Gastrocnemius medialis (tissue), 4 donors: ENCODE measurements around the gene TMEM101. TPM values are rescaled to one million over a fixed set of nuclear protein-coding genes. Genes with fewer than 3 reads are reported as not detected.

Experiments
- ATAC-seq, 2 donors: fragments of 150-250 bp; one replicate each; pipeline ENCODE4 v1.9.1; 2016
- DNase-seq, 2 donors: peaks; one replicate each; pipeline ENCODE4 v3.0.0-alpha.2; 2019
- H3K27ac ChIP-seq, 4 donors: fragments of 200-600 bp; sonication (generic); 1 replicate in 1 of 4; 2 replicates in 3 of 4; pipeline ENCODE4 v1.5.1; 2016 to 2018; ENCODE audit warnings: mild to moderate bottlenecking in 2 of 4, moderate library complexity in 1 of 4
- H3K27me3 ChIP-seq, 3 donors: fragments of 200-600 bp; sonication (generic) in 2 of 3; 1 replicate in 1 of 3; 2 replicates in 2 of 3; pipeline versions ENCODE4 v1.5.1 to v1.6.0; 2016 to 2019; ENCODE audit warnings: mild to moderate bottlenecking in 1 of 3, moderate library complexity in 1 of 3
- H3K36me3 ChIP-seq, 2 donors: fragments of 200-600 bp; sonication (generic) in 1 of 2; one replicate each; pipeline ENCODE4 v1.5.1; 2017 to 2018
- H3K4me1 ChIP-seq, 2 donors: fragments of 200-600 bp; sonication (generic) in 1 of 2; one replicate each; pipeline ENCODE4 v1.5.1; 2016 to 2017; ENCODE audit warnings: mild to moderate bottlenecking in 2 of 2
- H3K4me3 ChIP-seq, 4 donors: fragments of 200-600 bp; sonication (generic) in 3 of 4; 1 replicate in 1 of 4; 2 replicates in 3 of 4; pipeline ENCODE4 v1.5.1; 2016 to 2019; ENCODE audit warnings: mild to moderate bottlenecking in 2 of 4
- H3K9me3 ChIP-seq, 3 donors: fragments of 200-600 bp; sonication (generic) in 2 of 3; 1 replicate in 1 of 3; 2 replicates in 2 of 3; pipeline ENCODE4 v1.5.1; 2016 to 2019
- POLR2A ChIP-seq, 2 donors: fragments of 450-650 bp; IDR thresholded peaks; one replicate each; pipeline ENCODE4 v1.6.1; 2017; ENCODE audit warnings: antibody characterized with exemption in 2 of 2, mild to moderate bottlenecking in 2 of 2, moderate library complexity in 2 of 2
- in situ Hi-C, 4 donors: fragments of 200-750 bp; cut with MboI; loops; one replicate each; pipeline versions ENCODE4 v1.15.0 to v1.8.0; 2017; ENCODE audit warnings: low sequenced_read_pairs in 4 of 4
- intact Hi-C: fragments of 100-400 bp; cut with DNase I; formaldehyde crosslinking; loops from one replicate; pipeline ENCODE4 v1.15.1; 2023; ENCODE audit warnings: low total_unique reads
- total RNA-seq, 4 donors: library from RNA; depleted of rRNA; stranded (reverse); fragments of >200 nt; gene quantifications; one replicate each; pipeline versions ENCODE4 v1.1.0 to v1.2.3, GENCODE V29; 2016
- TF ChIP-seq, protein P1 (sequence below), 5 experiments: fragments of 450-650 bp in 3 of 5; fragments of 200-600 bp in 2 of 5; sonication (generic) in 2 of 5; IDR thresholded peaks in 4 of 5; conservative IDR thresholded peaks in 1 of 5; 1 replicate in 4 of 5; 2 replicates in 1 of 5; pipeline ENCODE4 v1.5.1; 2016 to 2019; ENCODE audit warnings: antibody characterized with exemption in 5 of 5, mild to moderate bottlenecking in 3 of 5, moderate library complexity in 3 of 5

The TMEM101 gene
- total RNA-seq, 4 donors from 2014 or later: 28.8 to 38.3 (median 36.4) TPM

DNA sequence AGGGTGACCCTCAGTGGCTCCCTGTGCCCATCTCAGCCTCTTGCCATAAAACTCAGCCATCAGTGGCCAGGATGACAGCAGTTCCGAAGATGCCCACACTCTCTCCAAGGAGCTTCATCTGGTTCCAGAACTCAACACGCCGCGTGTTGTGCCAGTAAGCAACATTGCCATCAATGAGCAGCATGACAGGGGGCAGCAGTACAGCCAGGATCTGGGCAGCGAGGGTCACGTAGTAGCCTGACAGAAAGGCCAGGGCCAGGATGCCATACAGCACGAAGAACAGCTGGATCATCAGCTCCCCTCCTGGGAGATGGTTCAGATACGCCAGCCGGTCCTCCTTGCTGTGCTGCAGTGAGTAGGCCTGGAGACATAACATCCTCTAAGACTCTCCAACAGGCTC, 2.9 kb downstream of the TMEM101 start:
- in situ Hi-C loops: no loop called here
- intact Hi-C loops: no loop called here
- Histone ChIP-seq H3K36me3 (peaks cover 0 to 4% of the 10 kb centered on the region in 2 donors), H3K4me3 (no peak overlapping the region), H3K9me3 (no peaks in the 10 kb centered on the region), H3K27ac (no peak overlapping the region), H3K27me3 (peaks cover 0 to 9% (median 8%) of the 10 kb centered on the region in 3 donors), H3K4me1 (peaks cover 17 to 20% of the 10 kb centered on the region in 2 donors)
- DNase-seq: no peak
- TF ChIP-seq, protein P1, sequence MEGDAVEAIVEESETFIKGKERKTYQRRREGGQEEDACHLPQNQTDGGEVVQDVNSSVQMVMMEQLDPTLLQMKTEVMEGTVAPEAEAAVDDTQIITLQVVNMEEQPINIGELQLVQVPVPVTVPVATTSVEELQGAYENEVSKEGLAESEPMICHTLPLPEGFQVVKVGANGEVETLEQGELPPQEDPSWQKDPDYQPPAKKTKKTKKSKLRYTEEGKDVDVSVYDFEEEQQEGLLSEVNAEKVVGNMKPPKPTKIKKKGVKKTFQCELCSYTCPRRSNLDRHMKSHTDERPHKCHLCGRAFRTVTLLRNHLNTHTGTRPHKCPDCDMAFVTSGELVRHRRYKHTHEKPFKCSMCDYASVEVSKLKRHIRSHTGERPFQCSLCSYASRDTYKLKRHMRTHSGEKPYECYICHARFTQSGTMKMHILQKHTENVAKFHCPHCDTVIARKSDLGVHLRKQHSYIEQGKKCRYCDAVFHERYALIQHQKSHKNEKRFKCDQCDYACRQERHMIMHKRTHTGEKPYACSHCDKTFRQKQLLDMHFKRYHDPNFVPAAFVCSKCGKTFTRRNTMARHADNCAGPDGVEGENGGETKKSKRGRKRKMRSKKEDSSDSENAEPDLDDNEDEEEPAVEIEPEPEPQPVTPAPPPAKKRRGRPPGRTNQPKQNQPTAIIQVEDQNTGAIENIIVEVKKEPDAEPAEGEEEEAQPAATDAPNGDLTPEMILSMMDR (IDR thresholded peaks at IDR 0.05 in 4 of 5, conservative IDR thresholded peaks at IDR 0.05 in 1 of 5): no peak
- no peak for TF ChIP-seq POLR2A (IDR thresholded peaks at IDR 0.05)
- ATAC-seq: no peak

DNA sequence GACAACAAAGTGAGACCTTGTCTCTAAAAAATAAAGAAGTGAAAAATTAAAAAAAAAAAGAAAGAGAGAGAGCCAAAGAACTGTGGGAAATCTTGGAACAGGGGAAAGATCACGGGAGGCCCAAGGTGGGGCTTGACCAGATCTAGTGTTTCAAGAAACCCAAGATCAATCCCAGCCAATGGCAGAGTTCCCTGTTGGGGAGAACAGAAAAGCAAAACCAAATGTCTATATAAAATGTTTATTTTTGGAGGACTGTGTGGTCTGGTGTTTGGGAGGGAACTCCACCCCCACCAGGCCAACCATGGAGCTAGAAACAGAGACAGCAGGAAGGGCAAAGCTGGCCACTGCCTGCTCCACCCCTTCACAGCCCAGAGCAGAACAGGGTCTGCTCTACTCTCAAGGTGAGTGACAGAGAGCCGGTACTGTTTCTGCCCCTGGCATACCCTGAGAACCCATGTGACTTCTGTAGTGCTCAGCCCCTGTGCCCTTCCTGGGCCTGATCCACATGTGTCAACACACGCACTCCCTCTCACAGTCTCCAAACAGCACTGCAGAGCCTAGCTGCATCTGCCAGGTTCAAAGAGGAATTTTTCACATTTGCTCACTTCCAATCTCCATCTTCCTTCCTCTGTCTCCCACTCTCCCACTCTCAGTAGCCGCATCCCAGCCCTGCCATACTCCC, 3.7 kb downstream of the TMEM101 start:
- peaks cover 0 to 4% of the 10 kb centered on the region in 2 donors for H3K36me3 ChIP-seq
- H3K9me3 ChIP-seq: no peaks in the 10 kb centered on the region
- TF ChIP-seq, protein P1 (IDR thresholded peaks at IDR 0.05 in 4 of 5, conservative IDR thresholded peaks at IDR 0.05 in 1 of 5): no peak
- no peak for TF ChIP-seq POLR2A (IDR thresholded peaks at IDR 0.05)
- intact Hi-C loops (no loop called here), in situ Hi-C loops (no loop called here)
- no peak overlapping the region for H3K4me3 ChIP-seq
- peaks cover 6 to 15% (median 13%) of the 10 kb centered on the region in 3 donors for H3K27me3 ChIP-seq
- no peak for DNase-seq
- ATAC-seq: no peak
- no peak overlapping the region for H3K27ac ChIP-seq
- H3K4me1 ChIP-seq: peaks cover 21 to 27% of the 10 kb centered on the region in 2 donors

DNA sequence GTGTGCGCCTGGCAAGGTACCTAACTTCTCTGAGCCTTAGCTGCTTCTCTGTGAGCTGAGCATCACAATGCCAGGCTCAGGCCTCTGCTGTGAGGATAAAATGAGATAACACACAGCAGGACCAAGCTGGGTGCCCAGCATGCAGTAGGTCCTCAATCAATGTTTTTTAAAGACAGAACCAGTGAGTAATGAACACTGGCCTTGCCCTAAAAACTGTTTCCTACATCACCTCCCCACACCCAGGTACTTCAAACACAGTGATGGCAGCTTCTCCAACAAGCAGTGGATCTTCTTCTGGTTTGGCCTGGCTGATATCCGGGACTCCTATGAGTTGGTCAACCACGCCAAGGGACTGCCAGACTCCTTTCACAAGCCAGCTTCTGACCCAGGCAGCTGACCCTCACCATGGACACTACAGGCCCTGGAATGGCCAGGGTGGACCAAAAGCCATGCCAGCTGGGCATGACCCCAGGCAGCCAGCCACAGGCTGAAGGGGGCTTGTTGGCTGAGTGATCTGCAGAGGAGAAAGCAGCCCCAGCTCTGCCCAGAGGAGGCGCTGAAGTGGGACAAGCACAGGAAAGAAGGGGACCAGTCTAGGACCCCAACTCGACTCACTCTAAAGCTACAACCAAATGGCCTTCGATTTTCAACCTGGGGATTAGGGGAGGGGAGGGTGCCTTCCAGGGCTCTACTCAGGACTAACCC, 6.4 kb downstream of the TMEM101 start:
- in situ Hi-C loops: no loop called here
- TF ChIP-seq, protein P1 (IDR thresholded peaks at IDR 0.05 in 4 of 5, conservative IDR thresholded peaks at IDR 0.05 in 1 of 5): no peak
- no peak for TF ChIP-seq POLR2A (IDR thresholded peaks at IDR 0.05)
- ATAC-seq (no peak), DNase-seq (no peak)
- Histone ChIP-seq H3K27me3 (peaks cover 31 to 40% (median 37%) of the 10 kb centered on the region in 3 donors), H3K4me3 (no peak overlapping the region), H3K36me3 (peaks cover 0 to 4% of the 10 kb centered on the region in 2 donors), H3K4me1 (peaks cover 15 to 28% of the 10 kb centered on the region in 2 donors), H3K9me3 (no peaks in the 10 kb centered on the region), H3K27ac (no peak overlapping the region)
- intact Hi-C loops: loop anchor here (5.0 kb wide), 1 partner anchor 104 kb away; no protein-coding TSS in a partner anchor

DNA sequence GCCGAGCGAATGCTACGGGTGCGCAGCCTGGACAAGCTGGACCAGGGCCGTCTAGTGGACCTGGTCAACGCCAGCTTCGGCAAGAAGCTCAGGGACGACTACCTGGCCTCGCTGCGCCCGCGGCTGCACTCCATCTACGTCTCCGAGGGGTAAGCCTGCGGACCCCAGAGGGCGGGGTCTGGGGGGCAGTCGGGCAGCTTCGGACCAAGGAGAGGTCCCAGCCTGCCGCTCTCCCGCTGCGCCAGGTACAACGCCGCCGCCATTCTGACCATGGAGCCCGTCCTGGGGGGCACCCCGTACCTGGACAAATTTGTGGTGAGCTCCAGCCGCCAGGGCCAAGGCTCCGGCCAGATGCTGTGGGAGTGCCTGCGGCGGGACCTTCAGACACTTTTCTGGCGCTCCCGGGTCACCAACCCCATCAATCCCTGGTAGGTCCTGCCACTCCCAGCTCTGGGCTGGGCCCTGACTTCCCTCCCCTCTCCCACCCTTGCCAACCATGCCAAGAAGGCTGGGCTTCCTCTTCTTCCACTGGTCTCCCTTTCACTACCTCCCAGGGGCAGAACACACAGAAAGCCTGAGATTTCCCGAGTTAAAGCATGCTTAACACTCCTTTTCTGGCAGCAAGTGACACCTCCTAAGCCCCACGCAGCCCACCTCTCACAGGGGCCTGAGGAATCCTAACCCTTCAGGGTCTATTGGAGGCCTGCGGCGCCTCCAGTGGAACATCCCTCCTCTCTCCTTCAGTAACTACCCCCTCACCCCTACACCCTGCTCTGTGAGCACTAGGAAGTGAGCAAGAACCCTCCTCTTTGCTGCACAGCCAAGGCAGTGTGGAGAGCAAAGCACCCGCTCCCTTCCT, 7.2 kb downstream of the TMEM101 start:
- intact Hi-C loops: loop anchor here (2.0 to 5.0 kb wide), 2 partner anchors 33 to 105 kb away; no protein-coding TSS in a partner anchor
- in situ Hi-C loops: no loop called here
- Histone ChIP-seq H3K36me3 (peaks cover 0 to 4% of the 10 kb centered on the region in 2 donors), H3K9me3 (no peaks in the 10 kb centered on the region), H3K4me1 (peaks cover 15 to 28% of the 10 kb centered on the region in 2 donors), H3K4me3 (peak overlapping the region; percentile 52 to 71 (median 67)), H3K27ac (peak overlapping the region in 1 of 4 donors; percentile 16), H3K27me3 (peaks cover 35 to 40% (median 40%) of the 10 kb centered on the region in 3 donors)
- ATAC-seq: no peak
- TF ChIP-seq, protein P1 (IDR thresholded peaks at IDR 0.05 in 4 of 5, conservative IDR thresholded peaks at IDR 0.05 in 1 of 5): peak in 2 of 5 experiments; percentile 7 to 10
- TF ChIP-seq POLR2A (IDR thresholded peaks at IDR 0.05): no peak
- DNase-seq: no peak
